KMS-11 (cell line): ENCODE data around the gene SAA4.
"Not testable (repeated sequence)": the region's sequence is repeated elsewhere in the genome, so short reads cannot be mapped to it uniquely, and the experiment has no call there.

Experiments
- H2AFZ ChIP-seq: fragments of 200-600 bp; sonication (generic); 2 replicates; pipeline ENCODE4 v1.6.1; 2016; ENCODE audit warnings: antibody characterized with exemption, mixed run types, low read depth
- H3K27ac ChIP-seq: fragments of 200-600 bp; sonication (generic); 2 replicates; pipeline ENCODE4 v1.6.1; 2016; ENCODE audit warnings: mild to moderate bottlenecking, mixed run types
- H3K27me3 ChIP-seq: fragments of 200-600 bp; sonication (generic); 2 replicates; pipeline ENCODE4 v1.6.1; 2017; ENCODE audit warnings: mild to moderate bottlenecking, low read depth, mixed run types, moderate library complexity; ENCODE audit not compliant: insufficient read depth
- H3K36me3 ChIP-seq: fragments of 200-600 bp; sonication (generic); 2 replicates; pipeline ENCODE4 v1.6.1; 2017; ENCODE audit warnings: mild to moderate bottlenecking, mixed run types; ENCODE audit not compliant: insufficient read depth
- H3K4me1 ChIP-seq: fragments of 200-600 bp; sonication (generic); 2 replicates; pipeline ENCODE4 v1.6.1; 2016; ENCODE audit warnings: mild to moderate bottlenecking, low read depth, mixed run types; ENCODE audit not compliant: poor library complexity, severe bottlenecking
- H3K4me2 ChIP-seq: fragments of 200-600 bp; sonication (generic); 2 replicates; pipeline ENCODE4 v1.7.0; 2016; ENCODE audit warnings: mild to moderate bottlenecking, mixed run types
- H3K4me3 ChIP-seq: fragments of 200-600 bp; sonication (generic); IDR thresholded peaks from 2 replicates; pipeline ENCODE4 v1.6.1; 2017; ENCODE audit warnings: low read depth, low read length, mixed read lengths; ENCODE audit not compliant: insufficient read depth
- H3K79me2 ChIP-seq: fragments of 200-600 bp; sonication (generic); 2 replicates; pipeline ENCODE4 v1.6.1; 2016; ENCODE audit warnings: low read depth, mixed run types; ENCODE audit not compliant: insufficient read depth
- H3K9ac ChIP-seq: fragments of 200-600 bp; sonication (generic); 2 replicates; pipeline ENCODE4 v1.6.1; 2016; ENCODE audit warnings: mild to moderate bottlenecking, mixed run types
- H4K20me1 ChIP-seq: fragments of 200-600 bp; sonication (generic); 2 replicates; pipeline ENCODE4 v1.6.1; 2016; ENCODE audit warnings: mild to moderate bottlenecking, mixed run types; ENCODE audit not compliant: insufficient read depth
- CTCF ChIP-seq: fragments of 200-600 bp; sonication (generic); conservative IDR thresholded peaks from 2 replicates; pipeline ENCODE4 v1.6.1; 2017; ENCODE audit warnings: low read depth, mild to moderate bottlenecking, antibody characterized with exemption, low read length, moderate library complexity, mixed read lengths

Gene SAA4

GRCh38 chr11:18277565-18278271 is 41.1 kb upstream of the SAA4 start:
- Histone ChIP-seq H3K79me2 (no peaks in the 10 kb centered on the region), H2AFZ (no peak overlapping the region), H3K27ac (no peak overlapping the region), H3K4me2 (no peak overlapping the region), H4K20me1 (no peaks in the 10 kb centered on the region), H3K4me1 (peaks cover 10% of the 10 kb centered on the region), H3K36me3 (no peaks in the 10 kb centered on the region), H3K9ac (no peak overlapping the region), H3K4me3 (no peak overlapping the region), H3K27me3 (no peaks in the 10 kb centered on the region)
- TF ChIP-seq CTCF, result no peak

DNA sequence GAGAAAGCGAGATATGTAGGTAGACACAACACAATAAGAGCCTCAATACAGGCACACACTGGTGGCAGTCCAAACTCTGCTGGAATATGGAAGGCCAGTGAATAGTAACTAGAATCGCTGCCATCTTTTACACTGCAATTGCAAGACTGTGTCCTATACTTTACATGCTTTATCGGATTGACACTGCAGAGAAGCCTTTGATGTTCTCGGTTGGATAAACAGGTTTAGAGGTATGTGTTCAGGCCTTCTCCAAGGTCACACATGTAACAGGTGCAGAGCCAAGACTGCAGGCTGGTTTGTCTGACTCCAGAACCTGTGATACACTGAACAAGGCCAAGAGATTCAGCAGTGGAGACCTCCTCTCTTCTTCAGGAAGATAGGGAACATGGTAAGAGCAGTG is 34.6 kb upstream of the SAA4 start:
- Histone ChIP-seq H3K4me3 (no peak overlapping the region), H3K36me3 (no peaks in the 10 kb centered on the region), H3K79me2 (no peaks in the 10 kb centered on the region), H3K9ac (no peak overlapping the region), H4K20me1 (no peaks in the 10 kb centered on the region), H3K27me3 (no peaks in the 10 kb centered on the region), H2AFZ (no peak overlapping the region), H3K4me1 (peaks cover 11% of the 10 kb centered on the region), H3K4me2 (no peak overlapping the region), H3K27ac (no peak overlapping the region)
- TF ChIP-seq CTCF, result no peak

GRCh38 chr11:18270102-18270501 is 33.5 kb upstream of the SAA4 start:
- Histone ChIP-seq H3K9ac (no peak overlapping the region), H3K79me2 (no peaks in the 10 kb centered on the region)
- TF ChIP-seq CTCF, result no peak

DNA sequence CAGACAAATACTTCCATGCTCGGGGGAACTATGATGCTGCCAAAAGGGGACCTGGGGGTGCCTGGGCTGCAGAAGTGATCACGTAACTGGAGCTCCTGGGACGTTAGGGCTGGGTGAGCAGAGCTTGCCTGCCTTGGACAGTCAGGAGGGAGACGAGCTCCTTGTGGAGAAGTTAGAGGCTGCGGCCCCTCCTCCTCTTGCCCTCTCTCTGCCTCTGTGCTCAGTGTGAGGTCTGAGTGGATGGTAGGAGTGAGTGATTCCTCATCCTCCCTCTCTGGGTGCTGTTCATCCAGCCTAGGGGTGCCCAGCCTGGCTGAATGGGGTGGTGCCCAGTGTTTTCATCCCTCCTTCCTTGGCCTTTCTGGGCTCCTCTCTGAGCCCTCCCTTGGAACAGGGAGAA is 32.6 kb upstream of the SAA4 start:
- H3K79me2 ChIP-seq, H3K27ac ChIP-seq, H2AFZ ChIP-seq: not testable (repeated sequence)

More at GRCh38 chr11:18270102-18270501, 33.5 kb upstream of the SAA4 start:
- H3K4me3 ChIP-seq, result no peak overlapping the region
- no peaks in the 10 kb centered on the region for H3K27me3 ChIP-seq
- H3K4me2 ChIP-seq, result no peak overlapping the region
- no peaks in the 10 kb centered on the region for H4K20me1 ChIP-seq
- H3K36me3 ChIP-seq, result no peaks in the 10 kb centered on the region
- peaks cover 11% of the 10 kb centered on the region for H3K4me1 ChIP-seq
- H3K27ac ChIP-seq, result no peak overlapping the region
- H2AFZ ChIP-seq, result no peak overlapping the region

DNA sequence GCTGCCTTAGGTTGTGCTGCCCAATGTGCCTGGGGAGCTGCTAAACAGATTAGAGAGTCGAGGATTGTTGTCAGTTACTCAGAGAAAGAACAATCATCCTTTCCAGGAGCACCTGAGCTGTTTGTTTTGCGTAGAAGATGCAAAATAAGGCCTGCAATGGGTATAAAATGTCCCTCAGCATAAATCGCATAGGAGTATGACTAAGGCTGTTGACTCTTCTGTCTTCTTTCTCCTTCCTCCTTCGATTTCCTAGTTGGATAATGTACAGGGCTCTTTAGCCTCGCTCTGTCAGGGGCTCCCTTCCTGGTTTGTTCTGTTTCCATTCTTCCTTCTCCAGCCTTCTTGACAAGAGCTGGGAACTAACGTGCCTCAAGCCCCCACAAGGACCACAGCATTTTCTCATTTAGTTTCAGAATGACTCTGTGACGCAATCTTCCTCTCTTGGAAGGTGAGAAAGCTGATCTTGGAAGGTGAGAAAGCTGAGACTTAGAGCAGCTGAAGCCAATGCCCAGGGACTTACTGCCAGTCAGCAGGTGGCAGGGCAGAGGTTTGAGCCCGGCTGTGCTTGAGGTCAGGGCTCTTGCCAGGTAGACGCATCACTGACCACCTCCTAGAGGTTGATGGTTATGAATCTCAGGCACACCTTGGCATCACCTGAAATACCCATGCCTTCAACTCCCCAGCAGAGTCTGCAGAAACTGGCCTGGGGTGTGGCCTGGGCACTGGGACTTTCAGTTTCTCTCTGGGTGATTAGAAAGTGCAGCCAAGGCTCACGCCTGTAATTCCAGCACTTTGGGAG is 30.9 kb upstream of the SAA4 start:
- peaks cover 11% of the 10 kb centered on the region for H3K4me1 ChIP-seq
- not testable (repeated sequence) for H3K27me3 ChIP-seq, H4K20me1 ChIP-seq, H3K79me2 ChIP-seq, H3K9ac ChIP-seq, H3K4me3 ChIP-seq, H3K36me3 ChIP-seq
- peak overlapping the region; percentile 73 for H3K4me2 ChIP-seq
- peak overlapping the region; percentile 32; the same call in 1 of the 2 replicates for H3K27ac ChIP-seq
- peak overlapping the region; percentile 71; the same call in 1 of the 2 replicates for H2AFZ ChIP-seq

More for the DNA sequence above, 32.6 kb upstream of the SAA4 start:
- not testable (repeated sequence) for H3K4me3 ChIP-seq, H4K20me1 ChIP-seq, H3K9ac ChIP-seq, H3K4me2 ChIP-seq, H3K36me3 ChIP-seq, H3K27me3 ChIP-seq
- peaks cover 11% of the 10 kb centered on the region for H3K4me1 ChIP-seq
